ENCODE measurements around the gene GLOD4.

GRCh38 chr17:789160-789840 is 7.2 kb upstream of the GLOD4 start:
- TF ChIP-seq POLR2A (IDR thresholded peaks at IDR 0.05) (no peak), CTCF (IDR thresholded peaks at IDR 0.05) (no peak), POLR2AphosphoS5 (IDR thresholded peaks at IDR 0.05) (no peak)
